K562 treated with DMSO at 1 percent for 4 hours (cell line): Measurements from ENCODE around the gene CALML5. TPM values are rescaled to one million over a fixed set of nuclear protein-coding genes. Genes with fewer than 3 reads are reported as not detected.

Experiments used
- total RNA-seq: library from RNA; unstranded; fragments of 300-600 nt; gene quantifications from 2 replicates; pipeline ENCODE4 v1.2.3, GENCODE V29; 2022; ENCODE audit not compliant: insufficient read depth

Gene CALML5
- total RNA-seq = not detected in 2 replicates

GRCh38 chr10:5499493-5500140 is at the start of gene CALML5:
TSS of gene CALML5 (minus strand) at chr10:5499570. CDS start at chr10:5499438, 132 bp downstream.

DNA sequence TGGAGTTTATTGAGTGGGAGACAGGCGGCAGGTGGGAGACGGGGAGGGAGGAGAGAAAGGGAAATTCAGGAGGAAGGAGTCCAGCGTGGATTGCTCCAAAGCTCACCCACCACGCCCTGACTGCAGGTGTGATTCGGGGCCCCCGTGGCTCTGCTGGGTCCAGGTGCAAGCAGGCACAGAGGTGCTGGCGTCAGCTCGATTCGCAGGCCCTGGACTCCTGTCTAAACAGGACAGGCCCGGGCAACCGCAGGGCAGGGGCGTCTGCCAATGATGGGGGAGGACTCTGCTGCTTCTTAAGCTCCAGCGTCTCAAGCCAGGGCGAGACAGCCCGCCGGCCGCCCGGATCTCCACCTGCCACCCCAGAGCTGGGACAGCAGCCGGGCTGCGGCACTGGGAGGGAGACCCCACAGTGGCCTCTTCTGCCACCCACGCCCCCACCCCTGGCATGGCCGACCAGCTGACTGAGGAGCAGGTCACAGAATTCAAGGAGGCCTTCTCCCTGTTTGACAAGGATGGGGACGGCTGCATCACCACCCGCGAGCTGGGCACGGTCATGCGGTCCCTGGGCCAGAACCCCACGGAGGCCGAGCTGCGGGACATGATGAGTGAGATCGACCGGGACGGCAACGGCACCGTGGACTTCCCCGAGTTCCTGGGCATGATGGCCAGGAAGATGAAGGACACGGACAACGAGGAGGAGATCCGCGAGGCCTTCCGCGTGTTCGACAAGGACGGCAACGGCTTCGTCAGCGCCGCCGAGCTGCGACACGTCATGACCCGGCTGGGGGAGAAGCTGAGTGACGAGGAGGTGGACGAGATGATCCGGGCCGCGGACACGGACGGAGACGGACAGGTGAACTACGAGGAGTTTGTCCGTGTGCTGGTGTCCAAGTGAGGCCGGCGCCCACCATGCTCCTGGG is 25.5 kb upstream of the CALML5 start, which contains the start of gene CALML3:
Gene CALML3 (plus strand): TSS at position 321 of the 920 bp plus-strand sequence. CDS start 125 bp downstream, at position 446.

Other genes with a start within 250 kb of the CALML5 start
- gene UCN3, start 134.6 kb downstream of the CALML5 start, total RNA-seq = not detected in 2 replicates
- 2.8 and 3.4 TPM in 2 replicates for gene TUBAL3, start 94.7 kb downstream of the CALML5 start, total RNA-seq
- gene NET1, start 87.0 kb downstream of the CALML5 start, total RNA-seq = 55.2 and 58.2 TPM in 2 replicates
- not detected in 2 replicates for gene CALML3, start 25.4 kb upstream of the CALML5 start, total RNA-seq
- gene ASB13, start 167.0 kb upstream of the CALML5 start, total RNA-seq = 24.7 and 25.7 TPM in 2 replicates
- gene TASOR2, start 185.3 kb upstream of the CALML5 start, total RNA-seq = 18.5 and 19.3 TPM in 2 replicates